Fibroblast of villous mesenchyme (primary cell): ENCODE data around the gene KISS1R. TPM values are rescaled to one million over a fixed set of nuclear protein-coding genes. Genes with fewer than 3 reads are reported as not detected.
A peak's percentile ranks its signal among the peaks of the same experiment; 100 is the strongest.

Experiments
- DNase-seq: peaks from one replicate; pipeline ENCODE4 v3.0.0-alpha.2; 2010; ENCODE audit warnings: low read depth
- H3K4me3 ChIP-seq: 2 replicates; pipeline ENCODE4 v1.5.1; 2011; ENCODE audit warnings: low read depth, mild to moderate bottlenecking, low read length
- CTCF ChIP-seq: IDR thresholded peaks from 2 replicates; pipeline ENCODE4 v1.5.1; 2012; ENCODE audit warnings: low read depth, mild to moderate bottlenecking, low read length; ENCODE audit not compliant: insufficient read depth
- total RNA-seq: library from RNA; depleted of rRNA; stranded (reverse); fragments of >200 nt; gene quantifications from 2 replicates; pipeline ENCODE4 v1.2.3, GENCODE V29; 2012

Gene KISS1R
- total RNA-seq, 1 donor: not detected

GRCh38 chr19:919199-920050 lies 2.3 kb downstream of the KISS1R start:
- TF ChIP-seq CTCF: no peak
- no peak overlapping the region for H3K4me3 ChIP-seq
- no peak for DNase-seq

GRCh38 chr19:920051-920864 lies 3.1 kb downstream of the KISS1R start:
- TF ChIP-seq CTCF: no peak
- no peak overlapping the region for H3K4me3 ChIP-seq
- no peak for DNase-seq

GRCh38 chr19:924553-925086 lies 7.5 kb downstream of the KISS1R start:
- TF ChIP-seq CTCF: no peak
- no peak for DNase-seq
- peak overlapping the region; percentile 91 for H3K4me3 ChIP-seq

- peak; percentile 41 for DNase-seq
- H3K4me3 ChIP-seq: peak overlapping the region; percentile 91
- no peak for TF ChIP-seq CTCF
These were observed 8.0 kb downstream of the KISS1R start for GRCh38 chr19:925087-925525.

- DNase-seq: peak; percentile 89
- peak within 1 kb of the TSS; percentile 91 for H3K4me3 ChIP-seq
- TF ChIP-seq CTCF: no peak
These were observed 8.6 kb downstream of the KISS1R start, which contains the start of gene ARID3A for GRCh38 chr19:925526-926322. Gene ARID3A, plus strand, starts transcription at chr19:926035. Its CDS starts 3,494 bp downstream, at chr19:929529.

GRCh38 chr19:926323-926588 lies 9.1 kb downstream of the KISS1R start:
- DNase-seq: no peak
- H3K4me3 ChIP-seq: peak overlapping the region; percentile 91
- TF ChIP-seq CTCF: no peak
